ENCODE data around the gene VSTM4.

- no peak for TF ChIP-seq CTCF (conservative IDR thresholded peaks at IDR 0.05; ENCODE audit: low read depth, low read length)
- TF ChIP-seq USF2 (IDR thresholded peaks at IDR 0.05; ENCODE audit: low read depth, low read length) = no peak
- no peak for TF ChIP-seq CEBPB (IDR thresholded peaks at IDR 0.05; ENCODE audit: low read depth, low read length)
- no peak for TF ChIP-seq POLR2A (IDR thresholded peaks at IDR 0.05; ENCODE audit: low read depth, low read length)
- TF ChIP-seq SMC3 (IDR thresholded peaks at IDR 0.05; ENCODE audit: low read depth, low read length) = no peak
- TF ChIP-seq FOS (IDR thresholded peaks at IDR 0.05; ENCODE audit: low read depth, low read length) = no peak
- no peak for TF ChIP-seq MAZ (IDR thresholded peaks at IDR 0.05; ENCODE audit: borderline replicate concordance, low read depth, low read length)
- TF ChIP-seq MAFK (IDR thresholded peaks at IDR 0.05; ENCODE audit: low read depth, low read length) = no peak
- no peak for TF ChIP-seq BHLHE40 (IDR thresholded peaks at IDR 0.05; ENCODE audit: low read depth, low read length)
- TF ChIP-seq RFX5 (IDR thresholded peaks at IDR 0.05; ENCODE audit: low read depth, low read length) = no peak
- no peak for TF ChIP-seq RAD21 (IDR thresholded peaks at IDR 0.05; ENCODE audit: low read length)
Measured at GRCh38 chr10:49134327-49134726, 19.0 kb upstream of the VSTM4 start.
